Neural cell (in vitro differentiated cells): ENCODE data around the gene TAF10. TPM values are rescaled to one million over a fixed set of nuclear protein-coding genes. Genes with fewer than 3 reads are reported as not detected.

Experiments used
- H2AFZ ChIP-seq: fragments of 200-600, 300-800 bp; sonication (generic), shearing (Covaris generic); 2 replicates; pipeline ENCODE4 v1.6.0; 2014; ENCODE audit warnings: low read depth, mild to moderate bottlenecking, antibody characterized with exemption, low read length, moderate library complexity
- H3F3A ChIP-seq: fragments of 200-600 bp; shearing (Covaris generic); 2 replicates; pipeline ENCODE4 v1.6.1; 2016; ENCODE audit warnings: mild to moderate bottlenecking, moderate library complexity, mixed read lengths, antibody characterized with exemption, low read length; ENCODE audit not compliant: insufficient read depth, poor library complexity, severe bottlenecking
- H3K27ac ChIP-seq: fragments of 200-600, 300-800 bp; sonication (generic), shearing (Covaris generic); 2 replicates; pipeline ENCODE4 v1.5.1; 2014; ENCODE audit warnings: mild to moderate bottlenecking, low read length, moderate library complexity
- H3K27me3 ChIP-seq: fragments of 300-800, 200-600 bp; sonication (generic), shearing (Covaris generic); 2 replicates; pipeline ENCODE4 v1.6.0; 2014; ENCODE audit warnings: mild to moderate bottlenecking, low read depth, low read length, moderate library complexity; ENCODE audit not compliant: insufficient read depth
- H3K36me3 ChIP-seq: fragments of 300-800, 200-600 bp; sonication (generic), shearing (Covaris generic); 2 replicates; pipeline ENCODE4 v1.5.1; 2014; ENCODE audit warnings: mild to moderate bottlenecking, antibody characterized with exemption, low read length, moderate library complexity; ENCODE audit not compliant: insufficient read depth
- H3K4me2 ChIP-seq: fragments of 300-800, 200-600 bp; sonication (generic), shearing (Covaris generic); 2 replicates; pipeline ENCODE4 v1.6.0; 2014; ENCODE audit warnings: mild to moderate bottlenecking, low read length
- H3K4me3 ChIP-seq: fragments of 300-800, 200-600 bp; sonication (generic), shearing (Covaris generic); 2 replicates; pipeline ENCODE4 v1.5.1; 2014; ENCODE audit warnings: mild to moderate bottlenecking, low read length, moderate library complexity
- H3K79me2 ChIP-seq: fragments of 200-600 bp; shearing (Covaris generic); replicated peaks from 2 replicates; pipeline ENCODE4 v1.6.0; 2014; ENCODE audit warnings: mild to moderate bottlenecking, low read length, moderate library complexity; ENCODE audit not compliant: insufficient read depth
- H3K9ac ChIP-seq: fragments of 300-800, 200-600 bp; sonication (generic), shearing (Covaris generic); 2 replicates; pipeline ENCODE4 v1.6.1; 2016; ENCODE audit warnings: mild to moderate bottlenecking, low read length, mixed read lengths
- H3K9me2 ChIP-seq: fragments of 200-600 bp; shearing (Covaris generic); 2 replicates; pipeline ENCODE4 v1.6.1; 2016; ENCODE audit warnings: mild to moderate bottlenecking, low read length, mixed read lengths; ENCODE audit not compliant: insufficient read depth
- H3K9me3 ChIP-seq: fragments of 200-600, 300-800 bp; sonication (generic), shearing (Covaris generic); 2 replicates; pipeline ENCODE4 v1.6.1; 2016; ENCODE audit warnings: mild to moderate bottlenecking, mixed run types, low read length, moderate library complexity, mixed read lengths
- H4K20me1 ChIP-seq: fragments of 200-600 bp; shearing (Covaris generic); 2 replicates; pipeline ENCODE4 v1.6.1; 2016; ENCODE audit warnings: mild to moderate bottlenecking, mixed run types; ENCODE audit not compliant: insufficient read depth
- CTCF ChIP-seq: fragments of 450-650 bp; IDR thresholded peaks from 2 replicates; pipeline ENCODE4 v1.5.1; 2014; ENCODE audit warnings: antibody characterized with exemption, mild to moderate bottlenecking, moderate library complexity; ENCODE audit not compliant: poor library complexity, severe bottlenecking
- EP300 ChIP-seq: fragments of 450-650 bp; conservative IDR thresholded peaks from 2 replicates; pipeline ENCODE4 v1.6.1; 2014; ENCODE audit warnings: antibody characterized with exemption, mild to moderate bottlenecking, moderate library complexity; ENCODE audit not compliant: poor library complexity, severe bottlenecking
- MXI1 ChIP-seq: fragments of 450-650 bp; conservative IDR thresholded peaks from 2 replicates; pipeline ENCODE4 v1.6.1; 2014; ENCODE audit warnings: antibody characterized with exemption, mild to moderate bottlenecking; ENCODE audit not compliant: poor library complexity, severe bottlenecking
- REST ChIP-seq: IDR thresholded peaks from 2 replicates; pipeline ENCODE4 v1.6.1; 2012; ENCODE audit warnings: borderline replicate concordance
- polyA plus RNA-seq: library from polyadenylated mRNA; depleted of rRNA; stranded (reverse); fragments of >200 nt; gene quantifications from 2 replicates; pipeline ENCODE4 v1.2.3, GENCODE V29; 2014

TAF10 gene
- polyA plus RNA-seq, 1 donor from 2014 or later: 39.7 TPM

- H3K9ac ChIP-seq: no peak overlapping the region
- no peak overlapping the region for H2AFZ ChIP-seq
- H3K27me3 ChIP-seq: no peaks in the 10 kb centered on the region
- H3K36me3 ChIP-seq: no peaks in the 10 kb centered on the region
- H4K20me1 ChIP-seq: no peaks in the 10 kb centered on the region
- H3K9me2 ChIP-seq: no peaks in the 10 kb centered on the region
- H3K4me3 ChIP-seq: no peak overlapping the region
- H3K9me3 ChIP-seq: no peaks in the 10 kb centered on the region
- H3K4me2 ChIP-seq: no peak overlapping the region
- H3F3A ChIP-seq: no peaks in the 10 kb centered on the region
- H3K79me2 ChIP-seq: no peaks in the 10 kb centered on the region
- no peak overlapping the region for H3K27ac ChIP-seq
- no peak for TF ChIP-seq CTCF
- no peak for TF ChIP-seq MXI1
- no peak for TF ChIP-seq REST
- TF ChIP-seq EP300: no peak
Observed at GRCh38 chr11:6570691-6571427, 41.2 kb downstream of the TAF10 start.

GRCh38 chr11:6569706-6570105 lies 42.3 kb downstream of the TAF10 start:
- Histone ChIP-seq H3K9ac (no peak overlapping the region), H3F3A (no peaks in the 10 kb centered on the region), H3K9me2 (no peaks in the 10 kb centered on the region), H3K27ac (no peak overlapping the region), H3K4me3 (no peak overlapping the region), H3K9me3 (no peaks in the 10 kb centered on the region), H3K79me2 (no peaks in the 10 kb centered on the region), H2AFZ (no peak overlapping the region), H3K27me3 (no peaks in the 10 kb centered on the region), H3K4me2 (no peak overlapping the region), H4K20me1 (no peaks in the 10 kb centered on the region), H3K36me3 (no peaks in the 10 kb centered on the region)
- no peak for TF ChIP-seq MXI1
- TF ChIP-seq CTCF: no peak
- no peak for TF ChIP-seq REST
